Activated CD8-positive, alpha-beta memory T cell treated with anti-CD3 and anti-CD28 coated beads, Interleukin-2, amount 10 ng/mL, durations not matched to agents 7 days and 5 days (primary cell): ENCODE data around the gene HOXA10. TPM values are rescaled to one million over a fixed set of nuclear protein-coding genes. Genes with fewer than 3 reads are reported as not detected.

Experiments
- ATAC-seq: fragments of 150-1000 bp; cut with Tn5 transposase; one replicate; pipeline ENCODE4 v1.10.0; 2021; ENCODE audit warnings: moderate library complexity
- CTCF ChIA-PET: fragments of 350-600 bp; sonication (Branson Sonifier 250); formaldehyde crosslinking; loops from one replicate; lab custom pipeline; 2021; ENCODE audit warnings: antibody characterized with exemption; lab: Charles Lee
- DNase-seq: peaks from one replicate; pipeline ENCODE4 v3.0.0-alpha.2; 2020
- H3K27ac Mint-ChIP-seq: one replicate; pipeline ENCODE4 v1.8.0; 2021; ENCODE audit warnings: mild to moderate bottlenecking, mixed read lengths
- H3K27me3 Mint-ChIP-seq: one replicate; pipeline ENCODE4 v1.8.0; 2021; ENCODE audit warnings: mixed read lengths
- H3K36me3 Mint-ChIP-seq: one replicate; pipeline ENCODE4 v1.8.0; 2021; ENCODE audit warnings: mild to moderate bottlenecking, mixed read lengths
- H3K4me1 Mint-ChIP-seq: one replicate; pipeline ENCODE4 v1.8.0; 2021; ENCODE audit warnings: mixed read lengths
- H3K4me3 Mint-ChIP-seq: one replicate; pipeline ENCODE4 v1.8.0; 2021; ENCODE audit warnings: mild to moderate bottlenecking, moderate library complexity, mixed read lengths
- H3K9me3 Mint-ChIP-seq: one replicate; pipeline ENCODE4 v1.8.0; 2022; ENCODE audit warnings: low read depth, mixed read lengths
- total RNA-seq, 2 experiments: library from RNA; stranded (reverse); gene quantifications; one replicate each; pipeline ENCODE4 v1.2.3, GENCODE V29; 2021

HOXA10 gene
- total RNA-seq, 2 experiments from 2014 or later = not detected

GRCh38 chr7:27155816-27156507, 18.2 kb downstream of the HOXA10 start:
- no peaks in the 10 kb centered on the region for H3K9me3 Mint-ChIP-seq
- CTCF ChIA-PET = interaction anchor here (1.2 to 1.5 kb wide), 3 partner anchors 10 to 53 kb away, joined by 3 to 6 read pairs (median 4); partner anchors contain the start of gene HOXA9
- ATAC-seq = no peak
- no peak for DNase-seq
- peaks cover 3% of the 10 kb centered on the region for H3K36me3 Mint-ChIP-seq
- peaks cover 28% of the 10 kb centered on the region for H3K4me1 Mint-ChIP-seq
- H3K27me3 Mint-ChIP-seq = peaks cover 92% of the 10 kb centered on the region
- peak overlapping the region; percentile 36 for H3K4me3 Mint-ChIP-seq
- H3K27ac Mint-ChIP-seq = peak overlapping the region; percentile 64

- CTCF ChIA-PET = interaction anchor here (1.2 to 1.3 kb wide), 2 partner anchors 41 to 54 kb away, joined by 3 to 4 read pairs; no protein-coding TSS in a partner anchor
- Mint-ChIP-seq H3K9me3 (no peaks in the 10 kb centered on the region), H3K36me3 (peaks cover 3% of the 10 kb centered on the region), H3K4me1 (peaks cover 31% of the 10 kb centered on the region), H3K4me3 (no peak overlapping the region), H3K27me3 (peaks cover 94% of the 10 kb centered on the region), H3K27ac (peak overlapping the region; percentile 64)
- ATAC-seq = no peak
- no peak for DNase-seq
Observed at GRCh38 chr7:27154901-27155815, 19.0 kb downstream of the HOXA10 start.

DNA sequence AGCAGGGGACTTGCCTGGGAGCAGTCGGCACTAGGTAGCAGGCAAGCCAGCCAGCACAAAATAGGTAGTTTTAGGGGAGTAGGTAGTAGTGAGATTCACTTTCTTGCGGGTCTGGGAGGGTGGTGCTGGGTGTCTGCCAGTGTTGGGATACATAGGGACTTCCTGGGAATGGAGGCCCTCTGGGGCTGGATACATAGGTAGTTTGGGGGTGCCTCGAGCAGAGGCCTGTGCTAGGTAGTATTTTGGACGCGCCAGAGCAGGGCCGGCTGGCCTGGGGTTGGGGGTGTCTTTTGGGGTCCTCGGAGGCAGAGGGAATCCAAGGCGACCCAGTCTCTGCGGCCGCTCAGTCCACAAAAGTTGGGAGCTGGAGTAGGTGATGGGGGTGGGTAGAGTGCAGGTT, 19.8 kb downstream of the HOXA10 start:
- peaks cover 27% of the 10 kb centered on the region for H3K4me1 Mint-ChIP-seq

GRCh38 chr7:27153526-27153925, 20.6 kb downstream of the HOXA10 start:
- H3K27ac Mint-ChIP-seq = no peak overlapping the region
- no peak overlapping the region for H3K4me3 Mint-ChIP-seq
- CTCF ChIA-PET = interaction anchor here (0.6 to 0.7 kb wide), 2 partner anchors 92 to 925 kb away, joined by 3 read pairs; no protein-coding TSS in a partner anchor
- H3K9me3 Mint-ChIP-seq = no peaks in the 10 kb centered on the region
- H3K27me3 Mint-ChIP-seq = peaks cover 92% of the 10 kb centered on the region
- DNase-seq (no peak), ATAC-seq (no peak)
- H3K36me3 Mint-ChIP-seq = peaks cover 3% of the 10 kb centered on the region
- H3K4me1 Mint-ChIP-seq = peaks cover 26% of the 10 kb centered on the region

More for the DNA sequence above, 19.8 kb downstream of the HOXA10 start:
- no peak overlapping the region for H3K27ac Mint-ChIP-seq
- DNase-seq = no peak
- no peak overlapping the region for H3K4me3 Mint-ChIP-seq
- H3K27me3 Mint-ChIP-seq = peaks cover 92% of the 10 kb centered on the region
- CTCF ChIA-PET = interaction anchor here (1.2 to 1.3 kb wide), 2 partner anchors 42 to 55 kb away, joined by 3 to 4 read pairs; no protein-coding TSS in a partner anchor
- no peak for ATAC-seq
- H3K9me3 Mint-ChIP-seq = no peaks in the 10 kb centered on the region
- H3K36me3 Mint-ChIP-seq = peaks cover 3% of the 10 kb centered on the region

DNA sequence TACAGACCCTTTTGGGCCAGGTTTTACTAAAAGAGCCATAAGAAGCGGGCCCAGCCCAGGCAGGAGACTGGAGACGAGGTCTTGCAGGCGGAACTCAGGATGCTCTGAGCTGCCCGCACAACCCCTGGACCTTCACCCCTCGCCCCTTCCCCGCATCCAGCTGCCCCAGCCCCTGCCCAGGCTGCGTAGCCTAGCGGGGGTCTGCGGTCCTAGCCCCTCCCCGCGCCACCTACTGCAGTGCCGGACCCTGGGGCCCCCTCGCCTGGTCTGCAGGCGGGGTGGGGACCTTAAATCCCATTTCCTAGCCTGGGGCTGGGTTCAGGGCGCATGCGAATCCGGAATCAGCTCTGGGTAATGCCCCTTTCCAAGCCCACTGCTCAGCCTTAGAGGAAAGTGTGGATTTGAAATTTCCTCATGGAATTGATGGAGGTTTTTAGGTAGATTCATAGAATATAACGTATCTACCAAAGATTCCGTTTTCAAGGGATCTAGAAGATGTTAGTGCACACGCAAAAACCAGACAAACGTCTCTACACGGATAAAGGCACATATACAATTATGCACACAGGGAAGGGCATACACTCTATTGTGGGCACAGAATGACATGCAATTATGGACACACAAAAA, 21.2 kb downstream of the HOXA10 start:
- CTCF ChIA-PET = interaction anchor here (0.6 to 1.2 kb wide), 3 partner anchors 8 to 926 kb away, joined by 3 to 5 read pairs (median 3); no protein-coding TSS in a partner anchor
- H3K36me3 Mint-ChIP-seq = peaks cover 1% of the 10 kb centered on the region
- no peak overlapping the region for H3K27ac Mint-ChIP-seq
- peaks cover 29% of the 10 kb centered on the region for H3K4me1 Mint-ChIP-seq
- H3K9me3 Mint-ChIP-seq = no peaks in the 10 kb centered on the region
- peaks cover 92% of the 10 kb centered on the region for H3K27me3 Mint-ChIP-seq
- no peak for ATAC-seq
- H3K4me3 Mint-ChIP-seq = no peak overlapping the region
- no peak for DNase-seq

DNA sequence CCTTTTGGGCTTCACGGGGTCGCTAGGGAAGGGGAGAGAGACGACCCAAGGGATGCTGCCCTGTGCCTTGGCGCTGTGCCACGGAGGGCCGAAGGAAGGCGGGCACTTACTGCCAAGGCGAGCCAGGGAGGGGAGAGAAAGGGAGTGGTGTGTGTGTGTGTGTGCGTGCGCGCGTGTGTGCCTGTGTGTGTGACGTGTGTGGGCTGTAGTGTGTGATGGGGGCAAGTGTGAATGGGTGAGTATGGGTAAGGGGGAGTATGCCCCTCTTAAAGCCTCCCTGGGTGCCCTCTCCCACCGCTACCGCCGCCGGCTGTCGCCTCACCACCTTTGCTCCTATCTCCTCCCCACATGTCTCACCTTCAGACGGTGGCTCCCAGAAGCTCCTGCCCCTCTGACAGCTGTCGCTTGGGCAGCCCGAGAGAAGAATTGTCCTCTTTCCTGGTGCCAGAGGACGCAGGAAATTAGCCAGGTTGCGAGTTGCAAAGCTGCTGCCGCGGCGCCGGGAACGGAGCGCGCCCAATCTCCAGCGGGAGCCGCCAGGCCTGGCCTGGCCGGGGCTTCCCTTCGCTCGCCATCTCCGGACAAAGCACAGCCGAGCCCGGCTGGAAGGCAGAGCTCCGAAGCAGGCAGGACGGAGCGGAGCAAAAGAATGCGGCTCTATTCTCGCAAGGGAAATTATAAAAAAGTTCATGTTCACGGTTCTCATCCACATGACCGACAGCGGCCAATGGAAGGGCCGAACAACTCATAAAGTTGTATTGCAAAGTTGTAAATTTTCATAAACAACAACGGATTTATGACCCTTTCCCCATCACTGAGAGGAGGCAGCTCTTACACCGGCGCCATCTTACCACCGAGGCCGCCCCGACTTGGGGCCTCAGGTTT, 21.9 kb downstream of the HOXA10 start, which contains the start of gene HOXA3:
HOXA3 (minus strand) TSS at position 653 of the 885 bp plus-strand sequence. CDS start 41,943 bp downstream, outside the sequence.
- H3K36me3 Mint-ChIP-seq = peaks cover 1% of the 10 kb centered on the region
- ATAC-seq (no peak), DNase-seq (no peak)
- H3K9me3 Mint-ChIP-seq = no peaks in the 10 kb centered on the region
- H3K4me1 Mint-ChIP-seq = peaks cover 29% of the 10 kb centered on the region
- peak within 1 kb of the TSS; percentile 51 for H3K4me3 Mint-ChIP-seq
- peaks cover 91% of the 10 kb centered on the region for H3K27me3 Mint-ChIP-seq
- CTCF ChIA-PET = interaction anchor here (0.9 to 3.6 kb wide), 10 partner anchors 9 to 783 kb away, joined by 3 to 25 read pairs (median 5); no protein-coding TSS in a partner anchor
- H3K27ac Mint-ChIP-seq = no peak within 1 kb of the TSS

DNA sequence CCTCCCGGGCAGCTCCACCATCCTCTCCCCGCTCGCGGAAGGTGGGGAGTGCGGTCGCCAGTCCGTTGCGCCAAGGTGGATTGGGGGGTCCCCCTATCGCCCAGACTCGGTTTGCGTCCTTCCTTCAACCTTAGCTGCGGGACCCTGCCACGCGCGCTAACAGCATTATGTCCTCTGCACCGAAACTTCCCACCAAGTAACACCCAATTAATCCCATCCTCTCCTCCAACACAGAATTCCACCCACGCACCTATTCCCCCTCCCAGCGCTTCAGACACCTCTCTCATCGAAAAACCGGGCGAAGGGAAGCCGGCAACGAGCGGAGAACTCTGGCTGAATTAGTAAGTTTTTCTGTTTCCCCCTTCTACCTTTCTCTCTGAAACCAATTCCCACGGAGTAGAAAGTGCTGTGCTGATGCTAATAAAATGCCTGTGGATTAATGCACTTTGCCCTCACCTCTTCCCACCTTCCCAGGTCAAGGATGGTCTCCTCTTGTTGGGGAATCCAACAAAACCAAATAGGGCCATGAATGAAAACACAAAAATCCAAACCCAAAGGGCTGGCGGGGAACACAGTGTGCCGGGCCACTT, 22.7 kb downstream of the HOXA10 start:
- Mint-ChIP-seq H3K27ac (no peak overlapping the region), H3K36me3 (peaks cover 1% of the 10 kb centered on the region), H3K4me3 (peak overlapping the region; percentile 51), H3K27me3 (peaks cover 93% of the 10 kb centered on the region), H3K9me3 (no peaks in the 10 kb centered on the region), H3K4me1 (peaks cover 29% of the 10 kb centered on the region)
- ATAC-seq (no peak), DNase-seq (no peak)
- CTCF ChIA-PET = interaction anchor here (0.9 to 3.6 kb wide), 13 partner anchors 10 to 782 kb away, joined by 3 to 25 read pairs (median 4); partner anchors contain the start of gene HOXA4

DNA sequence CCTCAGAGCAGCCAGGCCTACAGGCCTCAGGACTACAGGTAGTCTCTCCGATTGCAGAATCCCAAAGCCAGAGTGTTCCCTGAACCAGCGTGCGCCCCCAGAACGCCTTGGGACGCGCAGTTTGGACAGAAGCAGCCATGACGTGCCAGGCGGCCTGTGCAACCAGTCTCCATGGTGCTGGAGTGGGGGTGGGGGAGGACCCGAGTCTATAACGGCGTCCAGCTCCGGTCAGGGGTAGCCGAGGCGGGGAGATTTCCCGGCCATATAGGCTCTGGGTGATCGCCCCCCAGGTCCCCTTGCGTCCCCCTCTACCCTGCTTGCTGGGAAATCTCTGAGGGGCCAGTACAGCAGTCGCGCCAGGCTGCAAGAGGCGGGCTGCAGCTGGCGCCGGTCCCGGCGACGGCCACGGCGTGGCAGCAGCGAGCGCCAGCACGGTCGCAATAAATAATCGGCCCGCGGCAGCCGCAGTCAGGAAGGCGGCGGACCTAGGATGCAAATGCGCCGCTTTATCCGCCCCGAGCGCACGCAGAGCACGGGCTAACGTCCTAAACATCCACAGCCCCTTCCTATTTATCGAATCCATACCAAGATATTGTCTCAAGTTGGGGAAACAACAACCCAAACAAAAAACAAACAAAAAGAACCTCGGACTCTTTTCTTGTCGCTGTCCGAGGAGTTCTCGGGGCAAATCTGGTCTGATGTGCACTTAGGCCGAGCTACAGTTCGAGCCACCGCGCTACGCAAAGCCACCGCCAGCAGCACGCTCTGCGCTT, 23.4 kb downstream of the HOXA10 start:
- peak overlapping the region; percentile 51 for H3K4me3 Mint-ChIP-seq
- ATAC-seq = peak; percentile 85
- H3K4me1 Mint-ChIP-seq = peaks cover 29% of the 10 kb centered on the region
- DNase-seq = peak; percentile 70
- CTCF ChIA-PET = interaction anchor here (0.7 to 3.6 kb wide), 18 partner anchors 10 to 781 kb away, joined by 3 to 25 read pairs (median 4); partner anchors contain the start of gene HOXA4
- no peak overlapping the region for H3K27ac Mint-ChIP-seq
- H3K36me3 Mint-ChIP-seq = peaks cover 1% of the 10 kb centered on the region
- no peaks in the 10 kb centered on the region for H3K9me3 Mint-ChIP-seq
- peaks cover 94% of the 10 kb centered on the region for H3K27me3 Mint-ChIP-seq

DNA sequence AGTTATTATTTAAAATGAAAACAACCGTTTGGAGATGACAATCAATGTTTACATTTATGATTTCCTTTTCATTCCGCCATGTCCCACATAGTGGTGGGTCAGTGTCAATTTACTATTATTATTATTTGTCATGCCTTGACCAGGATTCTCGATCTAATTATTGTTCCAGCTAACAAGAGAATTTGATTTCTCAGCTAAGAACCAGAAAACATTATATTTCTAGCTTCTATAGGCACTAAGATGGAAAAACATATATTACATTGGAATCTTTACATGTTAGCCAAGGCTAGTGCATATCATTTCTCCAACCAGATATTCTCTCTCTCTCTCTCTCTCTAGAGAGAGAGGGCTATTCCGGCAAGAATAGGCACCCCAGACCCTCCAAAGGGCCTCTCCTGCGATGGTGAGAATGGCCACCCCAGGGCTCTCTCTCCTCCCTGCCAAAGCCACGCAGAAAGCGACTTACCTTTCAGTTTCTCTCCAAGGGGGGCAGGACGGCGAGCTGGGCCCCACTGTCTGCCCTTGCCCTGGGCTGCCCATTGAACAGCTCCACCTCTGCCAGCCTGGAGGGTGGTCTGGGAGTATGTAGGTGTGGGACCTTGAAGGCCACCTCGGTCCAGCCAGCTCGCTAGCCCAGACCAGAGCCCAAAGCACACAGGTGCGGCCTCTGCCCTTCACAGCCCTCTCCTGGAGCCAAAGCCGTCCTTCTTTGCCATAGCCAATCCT, 24.1 kb downstream of the HOXA10 start:
- Mint-ChIP-seq H3K27me3 (peaks cover 90% of the 10 kb centered on the region), H3K36me3 (peaks cover 1% of the 10 kb centered on the region), H3K4me3 (no peak overlapping the region), H3K4me1 (peaks cover 24% of the 10 kb centered on the region), H3K9me3 (no peaks in the 10 kb centered on the region), H3K27ac (no peak overlapping the region)
- CTCF ChIA-PET = interaction anchor here (0.7 to 3.6 kb wide), 15 partner anchors 11 to 773 kb away, joined by 3 to 25 read pairs (median 4); partner anchors contain the start of gene HOXA4
- DNase-seq = no peak
- ATAC-seq = no peak

DNA sequence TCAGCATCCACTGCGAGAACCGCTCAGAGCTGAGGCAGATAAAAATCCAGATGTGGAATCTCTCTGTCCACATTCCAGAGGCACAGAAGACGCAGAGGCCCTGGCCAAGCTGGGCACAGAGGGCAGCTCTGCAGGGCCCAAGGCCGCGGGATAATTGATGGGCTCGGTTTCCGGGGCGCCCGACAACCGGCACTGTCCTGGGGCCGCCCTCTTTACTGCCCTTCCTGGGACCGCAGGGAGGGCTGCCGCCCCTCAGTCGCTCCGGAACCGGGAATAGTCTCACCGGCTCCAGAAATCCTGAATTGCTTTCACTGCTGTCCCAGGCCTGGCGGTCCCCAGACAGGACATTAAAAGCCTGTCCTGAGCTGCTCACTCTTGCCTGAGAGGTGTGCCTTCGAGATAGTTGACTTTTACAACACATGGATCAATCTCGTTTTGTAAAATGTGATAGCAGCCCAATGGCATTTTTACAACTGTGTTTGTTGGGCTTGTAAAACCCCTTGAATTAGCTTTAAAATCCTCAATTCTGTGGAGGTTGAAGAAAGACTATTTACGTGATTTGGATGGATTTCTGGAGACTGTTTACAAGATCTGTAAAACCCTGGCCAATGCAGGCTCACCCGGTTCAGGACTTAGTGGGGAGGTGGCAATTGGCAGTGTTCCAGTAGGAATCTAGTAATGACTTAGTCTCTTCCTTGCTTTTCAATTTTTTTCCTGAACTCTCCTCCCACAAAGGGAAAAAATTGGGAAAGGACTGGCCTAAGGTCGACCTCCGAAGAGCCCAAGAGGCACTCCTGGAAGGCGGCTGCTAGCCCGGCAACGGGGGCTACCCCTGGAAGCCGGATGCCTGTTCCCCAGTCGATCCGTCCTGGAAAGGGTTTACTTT, 25.1 kb downstream of the HOXA10 start:
- no peaks in the 10 kb centered on the region for H3K9me3 Mint-ChIP-seq
- ATAC-seq = no peak
- peaks cover 80% of the 10 kb centered on the region for H3K27me3 Mint-ChIP-seq
- peaks cover 1% of the 10 kb centered on the region for H3K36me3 Mint-ChIP-seq
- CTCF ChIA-PET = interaction anchor here (1.4 to 3.6 kb wide), 4 partner anchors 12 to 470 kb away, joined by 3 to 25 read pairs (median 12); partner anchors contain the start of gene HOXA4
- no peak for DNase-seq
- H3K4me1 Mint-ChIP-seq = peaks cover 18% of the 10 kb centered on the region
- H3K4me3 Mint-ChIP-seq = no peak overlapping the region
- H3K27ac Mint-ChIP-seq = no peak overlapping the region
